NCI-H2196 (cell line): ENCODE data around the gene PPP1R36.
"Not testable (repeated sequence)": the region's sequence is repeated elsewhere in the genome, so short reads cannot be mapped to it uniquely, and the experiment has no call there.

ENCODE experiments used
- DNase-seq: peaks from one replicate; lab custom pipeline; 2025; ENCODE audit not compliant: unreplicated experiment; lab: John Stamatoyannopoulos, UW

The PPP1R36 gene

GRCh38 chr14:64610049-64610746 lies 60.4 kb downstream of the PPP1R36 start:
- peak; percentile 46 for DNase-seq

GRCh38 chr14:64611358-64612020 lies 61.7 kb downstream of the PPP1R36 start:
- peak; percentile 41 for DNase-seq

- DNase-seq: no peak
Observed at GRCh38 chr14:64612021-64612380, 62.2 kb downstream of the PPP1R36 start.

- no peak for DNase-seq
Observed at GRCh38 chr14:64612971-64613666, 63.4 kb downstream of the PPP1R36 start.

GRCh38 chr14:64614166-64614565 lies 64.4 kb downstream of the PPP1R36 start:
- no peak for DNase-seq

- no peak for DNase-seq
Observed at GRCh38 chr14:64614805-64615391, 65.1 kb downstream of the PPP1R36 start.

GRCh38 chr14:64617872-64618408 lies 68.2 kb downstream of the PPP1R36 start:
- DNase-seq: not testable (repeated sequence)

GRCh38 chr14:64620910-64621309 lies 71.1 kb downstream of the PPP1R36 start:
- DNase-seq: no peak

- DNase-seq: no peak
Observed at GRCh38 chr14:64623554-64624165, 73.9 kb downstream of the PPP1R36 start.

- no peak for DNase-seq
Observed at GRCh38 chr14:64625386-64626232, 75.8 kb downstream of the PPP1R36 start.

GRCh38 chr14:64628940-64629408 lies 79.2 kb downstream of the PPP1R36 start:
- DNase-seq: no peak

GRCh38 chr14:64630778-64631177 lies 81.0 kb downstream of the PPP1R36 start:
- DNase-seq: no peak

- DNase-seq: not testable (repeated sequence)
Observed at GRCh38 chr14:64631222-64631621, 81.5 kb downstream of the PPP1R36 start.

- DNase-seq: no peak
Observed at GRCh38 chr14:64632056-64632455, 82.3 kb downstream of the PPP1R36 start.

- no peak for DNase-seq
Observed at GRCh38 chr14:64634558-64634957, 84.8 kb downstream of the PPP1R36 start.

- DNase-seq: peak; percentile 71
Observed at GRCh38 chr14:64636208-64636979, 86.6 kb downstream of the PPP1R36 start.

GRCh38 chr14:64636980-64637429 lies 87.2 kb downstream of the PPP1R36 start:
- DNase-seq: no peak

- DNase-seq: no peak
Observed at GRCh38 chr14:64637735-64638473, 88.1 kb downstream of the PPP1R36 start.
